ENCODE data around the gene SLC41A3. TPM values are rescaled to one million over a fixed set of nuclear protein-coding genes. Genes with fewer than 3 reads are reported as not detected.

SLC41A3 gene
- total and polyA plus RNA-seq, 2 of the 4 experiments (the other 2 are of a cell fraction): 30.5 to 43.5 TPM

- DNase-seq: no peak
- Histone ChIP-seq H3K4me2 (ENCODE audit: low read depth, low read length) (no peak overlapping the region), H2AFZ (replicated peaks; ENCODE audit: low read length, poor library complexity) (no peak overlapping the region), H3K9me1 (ENCODE audit: insufficient read depth, low read length) (peaks cover 11% of the 10 kb centered on the region), H4K5ac (ENCODE audit: low read depth, low read length) (no peak overlapping the region), H2BK20ac (ENCODE audit: low read depth, low read length) (no peak overlapping the region), H3K4ac (ENCODE audit: low read depth, low read length) (no peak overlapping the region), H3K23ac (ENCODE audit: low read depth, low read length) (no peak overlapping the region), H4K91ac (ENCODE audit: insufficient read depth, low read depth, low read length) (no peak overlapping the region), H3K56ac (ENCODE audit: extremely low read depth, insufficient read depth, low read length) (no peak overlapping the region), H3K9me3 (ENCODE audit: control insufficient read depth, insufficient read depth, low read length) (no peaks in the 10 kb centered on the region), H3K14ac (replicated peaks; ENCODE audit: low read depth, low read length) (no peak overlapping the region), H2AK5ac (ENCODE audit: low read depth, low read length) (no peak overlapping the region), H3K9ac (ENCODE audit: low read depth, low read length) (no peak overlapping the region), H3K4me3 (ENCODE audit: insufficient read depth, low read depth, low read length) (no peak overlapping the region), H2BK120ac (ENCODE audit: low read depth, low read length) (no peak overlapping the region), H2BK5ac (ENCODE audit: low read depth, low read length, poor library complexity, severe bottlenecking) (no peak overlapping the region), H3K27me3 (ENCODE audit: control insufficient read depth, insufficient read depth, low read length) (no peaks in the 10 kb centered on the region), H4K20me1 (ENCODE audit: insufficient read depth, low read length) (no peaks in the 10 kb centered on the region), H3K36me3 (ENCODE audit: control insufficient read depth, insufficient read depth, low read length) (peaks cover 8% of the 10 kb centered on the region), H4K8ac (ENCODE audit: low read depth in 2 of 2, low read length in 2 of 2) (no peak overlapping the region), H3K18ac (ENCODE audit: low read depth, low read length) (no peak overlapping the region), H3K79me1 (ENCODE audit: low read depth in 1 of 2, low read length in 2 of 2) (no peaks in the 10 kb centered on the region), H2AK9ac (replicated peaks; ENCODE audit: low read depth, low read length, poor library complexity) (no peak overlapping the region), H3K27ac (ENCODE audit: insufficient read depth, low read length) (no peak overlapping the region), H2BK15ac (ENCODE audit: low read depth, low read length) (no peak overlapping the region), H3K4me1 (ENCODE audit: control insufficient read depth, insufficient read depth, low read length) (peaks cover 3% of the 10 kb centered on the region)
- in situ Hi-C loops (cut with MboI; ENCODE audit: low sequenced_read_pairs): no loop called here
- no peak for ATAC-seq (ENCODE audit: low read depth)
- ChIA-PET POLR2A (ENCODE audit: unreplicated experiment) (no interaction called here), CTCF (no interaction called here)
- WGBS, 2 experiments (ENCODE audit: extremely low coverage in 2 of 2, insufficient read length in 1 of 2): no CpG with 5 or more reads among the region's 3 CpGs
- dilution Hi-C loops (cut with HindIII; ENCODE audit: low sequenced_read_pairs, unreplicated experiment): no loop called here
- TF ChIP-seq SMC3 (IDR thresholded peaks at IDR 0.05; ENCODE audit: low read depth, low read length) (no peak), MAZ (IDR thresholded peaks at IDR 0.05; ENCODE audit: borderline replicate concordance, low read depth, low read length) (no peak), MXI1 (IDR thresholded peaks at IDR 0.05; ENCODE audit: borderline replicate concordance, low read depth, low read length) (no peak), USF2 (IDR thresholded peaks at IDR 0.05; ENCODE audit: low read depth, low read length) (no peak), CHD1 (IDR thresholded peaks at IDR 0.05; ENCODE audit: low read depth, low read length) (no peak), BHLHE40 (IDR thresholded peaks at IDR 0.05; ENCODE audit: low read depth, low read length) (no peak), CEBPB (IDR thresholded peaks at IDR 0.05; ENCODE audit: low read depth, low read length) (no peak), NFE2L2 (IDR thresholded peaks at IDR 0.05; ENCODE audit: low read depth, low read length) (no peak), MAFK (IDR thresholded peaks at IDR 0.05; ENCODE audit: low read depth, low read length) (no peak), CTCF (conservative IDR thresholded peaks at IDR 0.05; ENCODE audit: low read depth, low read length) (no peak), FOS (IDR thresholded peaks at IDR 0.05; ENCODE audit: low read depth, low read length) (no peak), POLR2A (IDR thresholded peaks at IDR 0.05; ENCODE audit: low read depth, low read length) (no peak), RAD21 (IDR thresholded peaks at IDR 0.05; ENCODE audit: low read length) (no peak), RCOR1 (IDR thresholded peaks at IDR 0.05; ENCODE audit: insufficient replicate concordance, low read length) (no peak), RFX5 (IDR thresholded peaks at IDR 0.05; ENCODE audit: low read depth, low read length) (no peak), ELK1 (IDR thresholded peaks at IDR 0.05; ENCODE audit: borderline replicate concordance, low read depth, low read length) (no peak)
- BruUV-seq (replicated peaks): no TSS peak
- intact Hi-C loops (cut with micrococcal nuclease): no loop called here
Measured at GRCh38 chr3:126009181-126009580, 74.7 kb downstream of the SLC41A3 start.

Data from IMR-90 (cell line).